Activated CD4-positive, alpha-beta memory T cell treated with anti-CD3 and anti-CD28 coated beads for 36 hours (primary cell): ENCODE measurements around the gene ACACB. TPM values are rescaled to one million over a fixed set of nuclear protein-coding genes. Genes with fewer than 3 reads are reported as not detected.

Source experiments
- CTCF ChIA-PET: fragments of 350-600 bp; sonication (Branson Sonifier 250); formaldehyde crosslinking; loops from one replicate; lab custom pipeline; 2021; ENCODE audit warnings: antibody characterized with exemption, inconsistent platforms; lab: Charles Lee
- POLR2A ChIA-PET: fragments of 350-600 bp; sonication (Branson Sonifier 250); formaldehyde crosslinking; loops from one replicate; lab custom pipeline; 2021; ENCODE audit warnings: antibody characterized with exemption; lab: Charles Lee
- DNase-seq: peaks from one replicate; pipeline ENCODE4 v3.0.0-alpha.2; 2020
- H3K27ac Mint-ChIP-seq: one replicate; pipeline ENCODE4 v1.8.0; 2021; ENCODE audit warnings: mixed read lengths
- H3K27me3 Mint-ChIP-seq: one replicate; pipeline ENCODE4 v1.8.0; 2021; ENCODE audit warnings: mixed read lengths
- H3K36me3 Mint-ChIP-seq: one replicate; pipeline ENCODE4 v1.8.0; 2021; ENCODE audit warnings: mixed read lengths
- H3K4me1 Mint-ChIP-seq: one replicate; pipeline ENCODE4 v1.8.0; 2021; ENCODE audit warnings: low read depth, mixed read lengths
- H3K4me3 Mint-ChIP-seq: one replicate; pipeline ENCODE4 v1.8.0; 2021; ENCODE audit warnings: mild to moderate bottlenecking, mixed read lengths
- H3K9me3 Mint-ChIP-seq: one replicate; pipeline ENCODE4 v1.8.0; 2021; ENCODE audit warnings: mixed read lengths
- intact Hi-C: fragments of 100-400 bp; cut with micrococcal nuclease; formaldehyde crosslinking; loops from one replicate; pipeline ENCODE4 v1.15.1; 2023
- total RNA-seq, 2 experiments: library from RNA; stranded (reverse); gene quantifications; one replicate each; pipeline ENCODE4 v1.2.3, GENCODE V29; 2021

ACACB gene
- total RNA-seq, 2 experiments from 2014 or later: 11.1 to 12.7 TPM

- H3K4me1 Mint-ChIP-seq: no peaks in the 10 kb centered on the region
- no peaks in the 10 kb centered on the region for H3K27me3 Mint-ChIP-seq
- DNase-seq: no peak
- H3K4me3 Mint-ChIP-seq: no peak overlapping the region
- ChIA-PET POLR2A (no interaction called here), CTCF (no interaction called here)
- no peak overlapping the region for H3K27ac Mint-ChIP-seq
- H3K9me3 Mint-ChIP-seq: no peaks in the 10 kb centered on the region
- H3K36me3 Mint-ChIP-seq: peaks cover 2% of the 10 kb centered on the region
- intact Hi-C loops: no loop called here
These were observed 113.8 kb downstream of the ACACB start for GRCh38 chr12:109230193-109230592.

- no peak overlapping the region for H3K27ac Mint-ChIP-seq
- H3K36me3 Mint-ChIP-seq: peaks cover 8% of the 10 kb centered on the region
- H3K9me3 Mint-ChIP-seq: no peaks in the 10 kb centered on the region
- intact Hi-C loops: no loop called here
- H3K27me3 Mint-ChIP-seq: no peaks in the 10 kb centered on the region
- no peaks in the 10 kb centered on the region for H3K4me1 Mint-ChIP-seq
- POLR2A ChIA-PET: no interaction called here
- H3K4me3 Mint-ChIP-seq: no peak overlapping the region
- no peak for DNase-seq
- CTCF ChIA-PET: no interaction called here
These were observed 116.3 kb downstream of the ACACB start for GRCh38 chr12:109232731-109233130.

- H3K27ac Mint-ChIP-seq: no peak overlapping the region
- no peak overlapping the region for H3K4me3 Mint-ChIP-seq
- ChIA-PET POLR2A (no interaction called here), CTCF (no interaction called here)
- H3K4me1 Mint-ChIP-seq: no peaks in the 10 kb centered on the region
- H3K27me3 Mint-ChIP-seq: no peaks in the 10 kb centered on the region
- intact Hi-C loops: no loop called here
- no peak for DNase-seq
- H3K36me3 Mint-ChIP-seq: peaks cover 8% of the 10 kb centered on the region
- no peaks in the 10 kb centered on the region for H3K9me3 Mint-ChIP-seq
These were observed 117.6 kb downstream of the ACACB start for GRCh38 chr12:109234012-109234411.

- no peak for DNase-seq
- Mint-ChIP-seq H3K4me3 (no peak overlapping the region), H3K27me3 (no peaks in the 10 kb centered on the region), H3K27ac (no peak overlapping the region), H3K4me1 (peaks cover 4% of the 10 kb centered on the region), H3K9me3 (no peaks in the 10 kb centered on the region), H3K36me3 (peaks cover 18% of the 10 kb centered on the region)
- POLR2A ChIA-PET: no interaction called here
- CTCF ChIA-PET: interaction anchor here (0.9 kb wide), 1 partner anchor 158 kb away, joined by 3 read pairs; no protein-coding TSS in a partner anchor
- intact Hi-C loops: no loop called here
These were observed 119.9 kb downstream of the ACACB start for GRCh38 chr12:109236257-109236656.

- H3K4me3 Mint-ChIP-seq: no peak overlapping the region
- intact Hi-C loops: no loop called here
- peak; percentile 11 for DNase-seq
- peaks cover 4% of the 10 kb centered on the region for H3K4me1 Mint-ChIP-seq
- no peaks in the 10 kb centered on the region for H3K9me3 Mint-ChIP-seq
- H3K27ac Mint-ChIP-seq: no peak overlapping the region
- CTCF ChIA-PET: interaction anchor here (1.1 kb wide), 1 partner anchor 25 kb away, joined by 3 read pairs; no protein-coding TSS in a partner anchor
- POLR2A ChIA-PET: no interaction called here
- peaks cover 20% of the 10 kb centered on the region for H3K36me3 Mint-ChIP-seq
- H3K27me3 Mint-ChIP-seq: no peaks in the 10 kb centered on the region
These were observed 122.8 kb downstream of the ACACB start for GRCh38 chr12:109239179-109239578.

GRCh38 chr12:109239691-109240090 lies 123.3 kb downstream of the ACACB start:
- Mint-ChIP-seq H3K27ac (no peak overlapping the region), H3K27me3 (no peaks in the 10 kb centered on the region), H3K4me1 (peaks cover 4% of the 10 kb centered on the region), H3K36me3 (peaks cover 20% of the 10 kb centered on the region), H3K4me3 (no peak overlapping the region), H3K9me3 (no peaks in the 10 kb centered on the region)
- ChIA-PET POLR2A (no interaction called here), CTCF (interaction anchor here (1.5 kb wide), 1 partner anchor 146 kb away, joined by 3 read pairs; no protein-coding TSS in a partner anchor)
- DNase-seq: no peak
- intact Hi-C loops: no loop called here

- Mint-ChIP-seq H3K36me3 (peaks cover 20% of the 10 kb centered on the region), H3K4me1 (peaks cover 4% of the 10 kb centered on the region), H3K9me3 (no peaks in the 10 kb centered on the region), H3K27me3 (no peaks in the 10 kb centered on the region), H3K27ac (no peak overlapping the region), H3K4me3 (no peak overlapping the region)
- intact Hi-C loops: no loop called here
- no peak for DNase-seq
- ChIA-PET POLR2A (no interaction called here), CTCF (interaction anchor here (1.5 kb wide), 1 partner anchor 145 kb away, joined by 3 read pairs; no protein-coding TSS in a partner anchor)
These were observed 124.0 kb downstream of the ACACB start for GRCh38 chr12:109240365-109240764.

GRCh38 chr12:109241936-109242335 lies 125.5 kb downstream of the ACACB start:
- no peaks in the 10 kb centered on the region for H3K9me3 Mint-ChIP-seq
- H3K4me1 Mint-ChIP-seq: peaks cover 4% of the 10 kb centered on the region
- intact Hi-C loops: no loop called here
- H3K36me3 Mint-ChIP-seq: peaks cover 26% of the 10 kb centered on the region
- H3K27me3 Mint-ChIP-seq: no peaks in the 10 kb centered on the region
- H3K27ac Mint-ChIP-seq: no peak overlapping the region
- POLR2A ChIA-PET: no interaction called here
- no peak overlapping the region for H3K4me3 Mint-ChIP-seq
- CTCF ChIA-PET: no interaction called here
- DNase-seq: no peak

GRCh38 chr12:109244073-109244472 lies 127.7 kb downstream of the ACACB start:
- intact Hi-C loops: no loop called here
- no peaks in the 10 kb centered on the region for H3K27me3 Mint-ChIP-seq
- H3K4me1 Mint-ChIP-seq: peaks cover 4% of the 10 kb centered on the region
- ChIA-PET CTCF (no interaction called here), POLR2A (no interaction called here)
- no peak overlapping the region for H3K27ac Mint-ChIP-seq
- no peak for DNase-seq
- H3K9me3 Mint-ChIP-seq: no peaks in the 10 kb centered on the region
- H3K4me3 Mint-ChIP-seq: no peak overlapping the region
- H3K36me3 Mint-ChIP-seq: peaks cover 19% of the 10 kb centered on the region

GRCh38 chr12:109246221-109246620 lies 129.8 kb downstream of the ACACB start:
- Mint-ChIP-seq H3K9me3 (no peaks in the 10 kb centered on the region), H3K27me3 (no peaks in the 10 kb centered on the region), H3K4me1 (peaks cover 4% of the 10 kb centered on the region), H3K36me3 (peaks cover 19% of the 10 kb centered on the region), H3K27ac (no peak overlapping the region), H3K4me3 (no peak overlapping the region)
- DNase-seq: no peak
- POLR2A ChIA-PET: no interaction called here
- intact Hi-C loops: no loop called here
- CTCF ChIA-PET: no interaction called here

- Mint-ChIP-seq H3K4me3 (no peak overlapping the region), H3K9me3 (peaks cover 4% of the 10 kb centered on the region), H3K4me1 (peaks cover 4% of the 10 kb centered on the region), H3K27ac (no peak overlapping the region), H3K27me3 (no peaks in the 10 kb centered on the region), H3K36me3 (peaks cover 23% of the 10 kb centered on the region)
- intact Hi-C loops: no loop called here
- ChIA-PET POLR2A (no interaction called here), CTCF (no interaction called here)
- DNase-seq: no peak
These were observed 131.7 kb downstream of the ACACB start for GRCh38 chr12:109247831-109248654.

- H3K4me1 Mint-ChIP-seq: peaks cover 4% of the 10 kb centered on the region
- DNase-seq: no peak
- ChIA-PET POLR2A (no interaction called here), CTCF (no interaction called here)
- H3K27ac Mint-ChIP-seq: no peak overlapping the region
- H3K36me3 Mint-ChIP-seq: peaks cover 42% of the 10 kb centered on the region
- no peak overlapping the region for H3K4me3 Mint-ChIP-seq
- H3K27me3 Mint-ChIP-seq: no peaks in the 10 kb centered on the region
- H3K9me3 Mint-ChIP-seq: peaks cover 16% of the 10 kb centered on the region
- intact Hi-C loops: no loop called here
These were observed 134.1 kb downstream of the ACACB start for GRCh38 chr12:109250523-109250922.

GRCh38 chr12:109252799-109253198 lies 136.4 kb downstream of the ACACB start:
- POLR2A ChIA-PET: no interaction called here
- CTCF ChIA-PET: no interaction called here
- intact Hi-C loops: no loop called here
- H3K27me3 Mint-ChIP-seq: no peaks in the 10 kb centered on the region
- H3K9me3 Mint-ChIP-seq: peaks cover 16% of the 10 kb centered on the region
- H3K36me3 Mint-ChIP-seq: peaks cover 40% of the 10 kb centered on the region
- no peak for DNase-seq
- H3K4me3 Mint-ChIP-seq: no peak overlapping the region
- no peak overlapping the region for H3K27ac Mint-ChIP-seq
- H3K4me1 Mint-ChIP-seq: peaks cover 4% of the 10 kb centered on the region
